CD4-positive, CD25-positive, alpha-beta regulatory T cell (primary cell): ENCODE results near the gene GK2. TPM values are rescaled to one million over a fixed set of nuclear protein-coding genes. Genes with fewer than 3 reads are reported as not detected.

Source experiments
- ATAC-seq, 2 donors: fragments of 150-1000 bp; cut with Tn5 transposase; one replicate each; pipeline ENCODE4 v1.10.0; 2021; ENCODE audit warnings: low read depth in 2 of 2, moderate number of reproducible peaks in 2 of 2, moderate library complexity in 1 of 2
- DNase-seq, 3 donors: peaks; one replicate each; pipeline versions ENCODE4 v3.0.0 to v3.0.0-alpha.2; 2012 to 2022; ENCODE audit warnings: mixed read lengths in 1 of 3
- H3K27ac ChIP-seq: one replicate; pipeline ENCODE4 v1.7.0; 2013; ENCODE audit warnings: mild to moderate bottlenecking, low read length; ENCODE audit not compliant: insufficient read depth, poor library complexity, severe bottlenecking
- H3K27me3 ChIP-seq: one replicate; pipeline ENCODE4 v1.7.0; 2013; ENCODE audit warnings: low read length; ENCODE audit not compliant: control insufficient read depth, insufficient read depth
- H3K36me3 ChIP-seq: one replicate; pipeline ENCODE4 v1.7.0; 2013; ENCODE audit warnings: mild to moderate bottlenecking, low read length, moderate library complexity; ENCODE audit not compliant: control insufficient read depth, insufficient read depth
- H3K4me1 ChIP-seq: 2 replicates; pipeline ENCODE4 v1.7.0; 2013; ENCODE audit warnings: mild to moderate bottlenecking, low read length; ENCODE audit not compliant: insufficient read depth, control insufficient read depth, poor library complexity, severe bottlenecking
- H3K4me3 ChIP-seq: one replicate; pipeline ENCODE4 v1.7.0; 2013; ENCODE audit warnings: low read depth, mild to moderate bottlenecking, low read length, moderate library complexity
- H3K9me3 ChIP-seq, 2 experiments: 1 replicate in 1 of 2; 2 replicates in 1 of 2; pipeline ENCODE4 v1.7.0; 2013; ENCODE audit warnings: low read length in 2 of 2, mild to moderate bottlenecking in 1 of 2, moderate library complexity in 1 of 2; ENCODE audit not compliant: control insufficient read depth in 2 of 2
- H3K27ac Mint-ChIP-seq, 3 donors: one replicate each; pipeline ENCODE4 v1.8.0; 2020 to 2022; ENCODE audit warnings: mild to moderate bottlenecking in 3 of 3, mixed read lengths in 3 of 3, moderate library complexity in 2 of 3
- H3K27me3 Mint-ChIP-seq: one replicate; pipeline ENCODE4 v1.8.0; 2022; ENCODE audit warnings: mild to moderate bottlenecking, mixed read lengths
- H3K36me3 Mint-ChIP-seq: one replicate; pipeline ENCODE4 v1.8.0; 2020; ENCODE audit warnings: mixed read lengths
- H3K4me1 Mint-ChIP-seq, 4 donors: one replicate each; pipeline ENCODE4 v1.8.0; 2020 to 2022; ENCODE audit warnings: mixed read lengths in 4 of 4, mild to moderate bottlenecking in 1 of 4
- H3K4me3 Mint-ChIP-seq, 4 donors: one replicate each; pipeline ENCODE4 v1.8.0; 2020 to 2022; ENCODE audit warnings: mild to moderate bottlenecking in 4 of 4, mixed read lengths in 4 of 4, moderate library complexity in 3 of 4
- H3K9me3 Mint-ChIP-seq, 7 donors: one replicate each; pipeline ENCODE4 v1.8.0; 2020 to 2022; ENCODE audit warnings: mixed read lengths in 7 of 7, mild to moderate bottlenecking in 3 of 7, moderate library complexity in 2 of 7
- polyA plus RNA-seq, 4 donors: library from polyadenylated mRNA; unstranded; fragments of 300-500 nt; fragmentation: Illumina TruSeq; gene quantifications; one replicate each; pipeline ENCODE4 v1.2.3, GENCODE V29; 2021
- total RNA-seq: library from RNA; stranded (reverse); gene quantifications from one replicate; pipeline ENCODE4 v1.2.3, GENCODE V29; 2022

Gene GK2
- total and polyA plus RNA-seq, 5 donors from 2014 or later = not detected

DNA sequence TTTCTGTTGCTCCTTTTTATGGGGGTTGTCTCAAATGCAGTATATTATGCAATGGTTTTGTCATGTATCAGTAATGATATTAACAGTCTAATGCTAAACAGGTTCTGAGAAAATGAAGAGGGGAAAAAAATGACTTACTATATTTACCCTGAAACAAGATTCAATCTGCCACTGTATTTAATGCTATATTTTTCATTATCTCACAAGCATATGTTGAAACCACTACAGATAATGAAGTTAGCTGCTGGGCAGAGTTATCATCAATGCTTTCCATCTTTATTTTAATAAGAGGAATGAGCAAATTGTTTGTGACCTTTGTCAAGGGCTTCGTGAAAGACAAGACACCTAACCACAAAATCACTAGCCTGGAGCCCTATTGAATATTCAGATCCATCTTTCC is 49.6 kb downstream of the GK2 start:
- Mint-ChIP-seq H3K4me3 (no peak overlapping the region), H3K9me3 (no peaks in the 10 kb centered on the region)

DNA sequence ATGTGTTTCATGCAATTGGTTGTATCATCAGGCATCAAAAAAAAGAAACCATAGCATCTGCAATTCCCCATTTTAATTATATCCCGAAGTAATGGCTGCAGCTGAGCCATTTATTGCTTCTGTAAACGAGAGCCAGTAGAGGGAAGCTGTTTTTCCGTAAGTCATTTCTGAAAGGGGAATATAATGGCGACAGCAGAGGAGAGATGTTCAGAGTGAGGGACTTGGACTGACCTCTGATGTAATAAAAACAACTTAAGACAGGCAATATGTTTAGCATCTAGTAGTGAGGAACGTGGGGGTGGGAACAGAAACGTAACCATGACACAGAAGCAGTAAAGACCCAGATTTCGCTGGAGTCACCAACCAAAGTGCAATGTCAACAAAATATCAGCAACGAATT is 50.7 kb downstream of the GK2 start:
- Mint-ChIP-seq H3K36me3 (no peaks in the 10 kb centered on the region), H3K4me1 (no peaks in the 10 kb centered on the region), H3K27ac (no peak overlapping the region), H3K27me3 (no peaks in the 10 kb centered on the region), H3K9me3 (no peaks in the 10 kb centered on the region), H3K4me3 (no peak overlapping the region)
- Histone ChIP-seq H3K9me3 (no peaks in the 10 kb centered on the region), H3K4me3 (no peak overlapping the region), H3K4me1 (no peaks in the 10 kb centered on the region), H3K27me3 (no peaks in the 10 kb centered on the region), H3K27ac (no peak overlapping the region), H3K36me3 (no peaks in the 10 kb centered on the region)
- no peak for DNase-seq
- no peak for ATAC-seq

More for the DNA sequence above, 49.6 kb downstream of the GK2 start:
- no peaks in the 10 kb centered on the region for H3K4me1 Mint-ChIP-seq
- H3K4me1 ChIP-seq = no peaks in the 10 kb centered on the region
- no peak for DNase-seq
- no peak overlapping the region for H3K27ac ChIP-seq
- H3K27me3 ChIP-seq = no peaks in the 10 kb centered on the region
- H3K4me3 ChIP-seq = no peak overlapping the region
- no peak for ATAC-seq
- H3K36me3 Mint-ChIP-seq = no peaks in the 10 kb centered on the region
- no peaks in the 10 kb centered on the region for H3K27me3 Mint-ChIP-seq
- H3K36me3 ChIP-seq = no peaks in the 10 kb centered on the region
- H3K9me3 ChIP-seq = no peaks in the 10 kb centered on the region
- H3K27ac Mint-ChIP-seq = no peak overlapping the region

Other genes starting within 250 kb of the GK2 start
- not detected for gene NAA11, start 82.2 kb downstream of the GK2 start, total RNA-seq
- not detected for gene NAA11, start 82.2 kb downstream of the GK2 start, polyA plus RNA-seq